Fibroblast of skin of back (primary cell): ENCODE results near the gene B4GALT4. TPM values are rescaled to one million over a fixed set of nuclear protein-coding genes. Genes with fewer than 3 reads are reported as not detected.
"Not testable (repeated sequence)": the region's sequence is repeated elsewhere in the genome, so short reads cannot be mapped to it uniquely, and the experiment has no call there.

Source experiments
- DNase-seq: peaks from one replicate; pipeline ENCODE4 v3.0.0-alpha.2; 2013
- polyA plus RNA-seq, 2 experiments: library from polyadenylated mRNA; unstranded; fragments of 120-200 nt; gene quantifications; one replicate each; pipeline ENCODE4 v1.2.1, GENCODE V29; 2013; ENCODE audit not compliant: insufficient read length in 2 of 2

The B4GALT4 gene
- 42.2 TPM for polyA plus RNA-seq (2013, experiment 1 of 2; ENCODE audit: insufficient read length)
- polyA plus RNA-seq (2013, experiment 2 of 2; ENCODE audit: insufficient read length), result 37.6 TPM

- DNase-seq, result peak; percentile 90
Observed at GRCh38 chr3:119240591-119241434, at the start of gene B4GALT4. TSS of gene B4GALT4 (minus strand) at chr3:119240878. CDS start at chr3:119230099, 10,779 bp downstream.

- no peak for DNase-seq
Observed at GRCh38 chr3:119289404-119289770, 48.7 kb upstream of the B4GALT4 start.

GRCh38 chr3:119288669-119289403 is 48.2 kb upstream of the B4GALT4 start:
- no peak for DNase-seq

GRCh38 chr3:119279584-119280243 is 39.0 kb upstream of the B4GALT4 start:
- DNase-seq, result no peak

GRCh38 chr3:119279101-119279554 is 38.5 kb upstream of the B4GALT4 start:
- no peak for DNase-seq

- no peak for DNase-seq
Observed at GRCh38 chr3:119276680-119277079, 36.0 kb upstream of the B4GALT4 start.

- DNase-seq, result not testable (repeated sequence)
Observed at GRCh38 chr3:119270212-119270611, 29.5 kb upstream of the B4GALT4 start.

- DNase-seq, result no peak
Observed at GRCh38 chr3:119261055-119261454, 20.4 kb upstream of the B4GALT4 start.

GRCh38 chr3:119259821-119260220 is 19.1 kb upstream of the B4GALT4 start:
- no peak for DNase-seq

- no peak for DNase-seq
Observed at GRCh38 chr3:119258915-119259314, 18.2 kb upstream of the B4GALT4 start.

GRCh38 chr3:119257654-119258410 is 17.2 kb upstream of the B4GALT4 start:
- peak; percentile 52 for DNase-seq

- no peak for DNase-seq
Observed at GRCh38 chr3:119257111-119257510, 16.4 kb upstream of the B4GALT4 start.

GRCh38 chr3:119255214-119255613 is 14.5 kb upstream of the B4GALT4 start:
- no peak for DNase-seq

GRCh38 chr3:119245778-119246177 is 5.1 kb upstream of the B4GALT4 start:
- DNase-seq, result no peak

- no peak for DNase-seq
Observed at GRCh38 chr3:119243712-119244111, 3.0 kb upstream of the B4GALT4 start.

GRCh38 chr3:119243058-119243529 is 2.4 kb upstream of the B4GALT4 start:
- DNase-seq, result not testable (repeated sequence)

- not testable (repeated sequence) for DNase-seq
Observed at GRCh38 chr3:119242387-119243057, 1.8 kb upstream of the B4GALT4 start.

- no peak for DNase-seq
Observed at GRCh38 chr3:119240101-119240590, 532 bp downstream of the B4GALT4 start.

GRCh38 chr3:119239206-119239820 is 1.4 kb downstream of the B4GALT4 start:
- no peak for DNase-seq

GRCh38 chr3:119238363-119238762 is 2.3 kb downstream of the B4GALT4 start:
- peak; percentile 48 for DNase-seq

- DNase-seq, result no peak
Observed at GRCh38 chr3:119237299-119237698, 3.4 kb downstream of the B4GALT4 start.
